ENCODE results near the gene TOMM40L. TPM values are rescaled to one million over a fixed set of nuclear protein-coding genes. Genes with fewer than 3 reads are reported as not detected.

Gene TOMM40L
- total RNA-seq, 3 donors from 2014 or later = 17.2 to 24.5 (median 23.5) TPM

- ATAC-seq = peak; percentile 46
- Histone ChIP-seq H3K36me3 (ENCODE audit: low read depth) (peaks cover 14% of the 10 kb centered on the region), H3K4me1 (ENCODE audit: low read depth) (no peaks in the 10 kb centered on the region), H3K9me3 (no peaks in the 10 kb centered on the region), H3K4me3 (no peak within 1 kb of the TSS)
- intact Hi-C loops (cut with DNase I, micrococcal nuclease) = no loop called here
- DNase-seq = peak in 1 of 3 donors; percentile 75
- no peak for TF ChIP-seq CTCF (IDR thresholded peaks at IDR 0.05)
These were observed 10.8 kb upstream of the TOMM40L start, which contains the start of gene FCER1G for GRCh38 chr1:161215076-161215475. FCER1G (plus strand) TSS chr1:161215295; CDS start chr1:161215322, 27 bp downstream.

GRCh38 chr1:161216945-161217712, 8.7 kb upstream of the TOMM40L start:
- Histone ChIP-seq H3K4me3 (no peak overlapping the region), H3K36me3 (ENCODE audit: low read depth) (peaks cover 9% of the 10 kb centered on the region), H3K9me3 (no peaks in the 10 kb centered on the region), H3K4me1 (ENCODE audit: low read depth) (no peaks in the 10 kb centered on the region)
- TF ChIP-seq CTCF (IDR thresholded peaks at IDR 0.05) = no peak
- intact Hi-C loops (cut with DNase I, micrococcal nuclease) = no loop called here
- ATAC-seq (peak; percentile 54), DNase-seq (no peak)

- DNase-seq (no peak), ATAC-seq (no peak)
- TF ChIP-seq CTCF (IDR thresholded peaks at IDR 0.05) = no peak
- H3K4me3 ChIP-seq = no peak overlapping the region
- H3K9me3 ChIP-seq = no peaks in the 10 kb centered on the region
- H3K4me1 ChIP-seq (ENCODE audit: low read depth) = no peaks in the 10 kb centered on the region
- intact Hi-C loops (cut with DNase I, micrococcal nuclease) = no loop called here
- peaks cover 8% of the 10 kb centered on the region for H3K36me3 ChIP-seq (ENCODE audit: low read depth)
These were observed 8.0 kb upstream of the TOMM40L start for GRCh38 chr1:161217831-161218230.

- no peak overlapping the region for H3K4me3 ChIP-seq
- no peak for TF ChIP-seq CTCF (IDR thresholded peaks at IDR 0.05)
- DNase-seq (no peak), ATAC-seq (no peak)
- H3K4me1 ChIP-seq (ENCODE audit: low read depth) = no peaks in the 10 kb centered on the region
- intact Hi-C loops (cut with DNase I, micrococcal nuclease) = no loop called here
- peaks cover 1% of the 10 kb centered on the region for H3K36me3 ChIP-seq (ENCODE audit: low read depth)
- no peaks in the 10 kb centered on the region for H3K9me3 ChIP-seq
These were observed 7.4 kb upstream of the TOMM40L start for GRCh38 chr1:161218301-161219077.

- DNase-seq (no peak), ATAC-seq (no peak)
- intact Hi-C loops (cut with DNase I, micrococcal nuclease) = no loop called here
These were observed 6.6 kb upstream of the TOMM40L start for GRCh38 chr1:161219078-161219892.

More at GRCh38 chr1:161219078-161219892, 6.6 kb upstream of the TOMM40L start:
- Histone ChIP-seq H3K4me1 (ENCODE audit: low read depth) (no peaks in the 10 kb centered on the region), H3K36me3 (ENCODE audit: low read depth) (no peaks in the 10 kb centered on the region), H3K9me3 (no peaks in the 10 kb centered on the region), H3K4me3 (no peak overlapping the region)
- TF ChIP-seq CTCF (IDR thresholded peaks at IDR 0.05) = no peak

Data from mucosa of descending colon (tissue), 3 donors.